Measurements from ENCODE around the gene CSF1R. TPM values are rescaled to one million over a fixed set of nuclear protein-coding genes. Genes with fewer than 3 reads are reported as not detected.

The CSF1R gene
- polyA plus RNA-seq, 1 donor from 2014 or later = not detected

DNA sequence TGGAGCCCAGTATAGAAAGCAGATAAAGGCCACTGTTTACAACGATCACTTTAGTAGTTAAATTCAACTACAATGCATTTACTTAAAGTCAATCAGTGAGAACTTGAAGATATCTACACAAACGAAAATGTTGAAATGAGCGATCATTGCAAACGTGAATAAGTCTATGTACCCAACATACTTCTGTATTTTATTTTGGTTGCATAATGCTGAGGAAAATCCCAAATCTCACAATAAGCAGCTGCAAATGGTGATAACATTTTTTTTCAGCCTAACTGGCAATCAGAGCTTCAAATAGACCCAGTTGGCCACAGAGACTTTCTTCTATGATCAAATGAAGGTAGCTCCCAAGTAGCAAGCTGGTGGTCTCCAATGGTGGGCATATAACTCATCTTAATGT, 37.2 kb upstream of the CSF1R start:
- no peaks in the 10 kb centered on the region for H3K9me2 ChIP-seq (ENCODE audit: insufficient read depth, low read length)
- H3K4me2 ChIP-seq (ENCODE audit: low read length) = no peak overlapping the region
- no peak overlapping the region for H2AFZ ChIP-seq (ENCODE audit: low read depth, low read length)
- no peak overlapping the region for H3K9ac ChIP-seq (ENCODE audit: low read length)
- no peak overlapping the region for H3K27ac ChIP-seq (ENCODE audit: low read length)
- H3F3A ChIP-seq (ENCODE audit: insufficient read depth, low read length, poor library complexity, severe bottlenecking) = no peaks in the 10 kb centered on the region
- H3K4me3 ChIP-seq (ENCODE audit: low read length) = no peak overlapping the region
- TF ChIP-seq RAD21 (conservative IDR thresholded peaks at IDR 0.05) = no peak
- TF ChIP-seq EZH2 (IDR thresholded peaks at IDR 0.05; ENCODE audit: borderline replicate concordance, insufficient read depth, low read length, poor library complexity, severe bottlenecking) = no peak
- TF ChIP-seq, protein P1, sequence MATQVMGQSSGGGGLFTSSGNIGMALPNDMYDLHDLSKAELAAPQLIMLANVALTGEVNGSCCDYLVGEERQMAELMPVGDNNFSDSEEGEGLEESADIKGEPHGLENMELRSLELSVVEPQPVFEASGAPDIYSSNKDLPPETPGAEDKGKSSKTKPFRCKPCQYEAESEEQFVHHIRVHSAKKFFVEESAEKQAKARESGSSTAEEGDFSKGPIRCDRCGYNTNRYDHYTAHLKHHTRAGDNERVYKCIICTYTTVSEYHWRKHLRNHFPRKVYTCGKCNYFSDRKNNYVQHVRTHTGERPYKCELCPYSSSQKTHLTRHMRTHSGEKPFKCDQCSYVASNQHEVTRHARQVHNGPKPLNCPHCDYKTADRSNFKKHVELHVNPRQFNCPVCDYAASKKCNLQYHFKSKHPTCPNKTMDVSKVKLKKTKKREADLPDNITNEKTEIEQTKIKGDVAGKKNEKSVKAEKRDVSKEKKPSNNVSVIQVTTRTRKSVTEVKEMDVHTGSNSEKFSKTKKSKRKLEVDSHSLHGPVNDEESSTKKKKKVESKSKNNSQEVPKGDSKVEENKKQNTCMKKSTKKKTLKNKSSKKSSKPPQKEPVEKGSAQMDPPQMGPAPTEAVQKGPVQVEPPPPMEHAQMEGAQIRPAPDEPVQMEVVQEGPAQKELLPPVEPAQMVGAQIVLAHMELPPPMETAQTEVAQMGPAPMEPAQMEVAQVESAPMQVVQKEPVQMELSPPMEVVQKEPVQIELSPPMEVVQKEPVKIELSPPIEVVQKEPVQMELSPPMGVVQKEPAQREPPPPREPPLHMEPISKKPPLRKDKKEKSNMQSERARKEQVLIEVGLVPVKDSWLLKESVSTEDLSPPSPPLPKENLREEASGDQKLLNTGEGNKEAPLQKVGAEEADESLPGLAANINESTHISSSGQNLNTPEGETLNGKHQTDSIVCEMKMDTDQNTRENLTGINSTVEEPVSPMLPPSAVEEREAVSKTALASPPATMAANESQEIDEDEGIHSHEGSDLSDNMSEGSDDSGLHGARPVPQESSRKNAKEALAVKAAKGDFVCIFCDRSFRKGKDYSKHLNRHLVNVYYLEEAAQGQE (IDR thresholded peaks at IDR 0.05; ENCODE audit: borderline replicate concordance) = no peak
- no peak for TF ChIP-seq EP300 (conservative IDR thresholded peaks at IDR 0.05; ENCODE audit: poor library complexity, severe bottlenecking)
- no peak for TF ChIP-seq TAF1 (IDR thresholded peaks at IDR 0.05; ENCODE audit: low read depth)
- TF ChIP-seq MXI1 (conservative IDR thresholded peaks at IDR 0.05; ENCODE audit: poor library complexity, severe bottlenecking) = no peak
- TF ChIP-seq SMC3 (conservative IDR thresholded peaks at IDR 0.05; ENCODE audit: poor library complexity) = no peak
- TF ChIP-seq, protein P2, sequence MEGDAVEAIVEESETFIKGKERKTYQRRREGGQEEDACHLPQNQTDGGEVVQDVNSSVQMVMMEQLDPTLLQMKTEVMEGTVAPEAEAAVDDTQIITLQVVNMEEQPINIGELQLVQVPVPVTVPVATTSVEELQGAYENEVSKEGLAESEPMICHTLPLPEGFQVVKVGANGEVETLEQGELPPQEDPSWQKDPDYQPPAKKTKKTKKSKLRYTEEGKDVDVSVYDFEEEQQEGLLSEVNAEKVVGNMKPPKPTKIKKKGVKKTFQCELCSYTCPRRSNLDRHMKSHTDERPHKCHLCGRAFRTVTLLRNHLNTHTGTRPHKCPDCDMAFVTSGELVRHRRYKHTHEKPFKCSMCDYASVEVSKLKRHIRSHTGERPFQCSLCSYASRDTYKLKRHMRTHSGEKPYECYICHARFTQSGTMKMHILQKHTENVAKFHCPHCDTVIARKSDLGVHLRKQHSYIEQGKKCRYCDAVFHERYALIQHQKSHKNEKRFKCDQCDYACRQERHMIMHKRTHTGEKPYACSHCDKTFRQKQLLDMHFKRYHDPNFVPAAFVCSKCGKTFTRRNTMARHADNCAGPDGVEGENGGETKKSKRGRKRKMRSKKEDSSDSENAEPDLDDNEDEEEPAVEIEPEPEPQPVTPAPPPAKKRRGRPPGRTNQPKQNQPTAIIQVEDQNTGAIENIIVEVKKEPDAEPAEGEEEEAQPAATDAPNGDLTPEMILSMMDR (IDR thresholded peaks at IDR 0.05; ENCODE audit: poor library complexity, severe bottlenecking) = no peak
- TF ChIP-seq POLR2AphosphoS5 (IDR thresholded peaks at IDR 0.05) = no peak
- no peaks in the 10 kb centered on the region for H4K20me1 ChIP-seq (ENCODE audit: insufficient read depth)
- no peaks in the 10 kb centered on the region for H3K79me2 ChIP-seq (replicated peaks; ENCODE audit: insufficient read depth, low read length)
- H3K36me3 ChIP-seq (ENCODE audit: insufficient read depth, low read length) = no peaks in the 10 kb centered on the region
- H3K27me3 ChIP-seq (ENCODE audit: insufficient read depth, low read depth, low read length) = no peaks in the 10 kb centered on the region
- H3K9me3 ChIP-seq (ENCODE audit: low read length) = no peaks in the 10 kb centered on the region

GRCh38 chr5:150122536-150123481, 36.5 kb upstream of the CSF1R start:
- no peaks in the 10 kb centered on the region for H3K79me2 ChIP-seq (replicated peaks; ENCODE audit: insufficient read depth, low read length)
- H3K36me3 ChIP-seq (ENCODE audit: insufficient read depth, low read length) = no peaks in the 10 kb centered on the region
- no peaks in the 10 kb centered on the region for H3K9me2 ChIP-seq (ENCODE audit: insufficient read depth, low read length)
- H3K9ac ChIP-seq (ENCODE audit: low read length) = no peak overlapping the region
- H3K4me2 ChIP-seq (ENCODE audit: low read length) = no peak overlapping the region
- H2AFZ ChIP-seq (ENCODE audit: low read depth, low read length) = no peak overlapping the region
- no peaks in the 10 kb centered on the region for H3F3A ChIP-seq (ENCODE audit: insufficient read depth, low read length, poor library complexity, severe bottlenecking)
- no peak overlapping the region for H3K4me3 ChIP-seq (ENCODE audit: low read length)
- TF ChIP-seq RAD21 (conservative IDR thresholded peaks at IDR 0.05) (no peak), EZH2 (IDR thresholded peaks at IDR 0.05; ENCODE audit: borderline replicate concordance, insufficient read depth, low read length, poor library complexity, severe bottlenecking) (no peak), TAF1 (IDR thresholded peaks at IDR 0.05; ENCODE audit: low read depth) (no peak), POLR2AphosphoS5 (IDR thresholded peaks at IDR 0.05) (no peak)
- TF ChIP-seq, protein P2 (IDR thresholded peaks at IDR 0.05; ENCODE audit: poor library complexity, severe bottlenecking) = no peak
- no peaks in the 10 kb centered on the region for H4K20me1 ChIP-seq (ENCODE audit: insufficient read depth)
- H3K27me3 ChIP-seq (ENCODE audit: insufficient read depth, low read depth, low read length) = no peaks in the 10 kb centered on the region
- no peaks in the 10 kb centered on the region for H3K9me3 ChIP-seq (ENCODE audit: low read length)
- H3K27ac ChIP-seq (ENCODE audit: low read length) = no peak overlapping the region

Measured in neural cell (in vitro differentiated cells).